ENCODE results near the gene FGF12.

FGF12 gene

GRCh38 chr3:192260116-192261010 lies 467.0 kb downstream of the FGF12 start:
- ChIA-PET CTCF (interaction anchor here (1.2 to 2.3 kb wide), 4 partner anchors 9 to 30 kb away, joined by 3 to 8 read pairs (median 4); no protein-coding TSS in a partner anchor), POLR2A (no interaction called here)
- no peak for DNase-seq (ENCODE audit: extremely low spot score)
- no peak for TF ChIP-seq CTCF (IDR thresholded peaks at IDR 0.05; ENCODE audit: control extremely low read depth, extremely low read depth, low read depth, missing control alignments)

GRCh38 chr3:192259661-192260060 lies 467.7 kb downstream of the FGF12 start:
- POLR2A ChIA-PET, result no interaction called here
- DNase-seq (ENCODE audit: extremely low spot score), result no peak
- TF ChIP-seq CTCF (IDR thresholded peaks at IDR 0.05; ENCODE audit: control extremely low read depth, extremely low read depth, low read depth, missing control alignments), result no peak
- CTCF ChIA-PET, result interaction anchor here (1.2 to 1.8 kb wide), 2 partner anchors 9 to 12 kb away, joined by 3 to 6 read pairs; no protein-coding TSS in a partner anchor

- no peak for DNase-seq (ENCODE audit: extremely low spot score)
- ChIA-PET POLR2A (no interaction called here), CTCF (interaction anchor here (1.2 to 1.8 kb wide), 2 partner anchors 10 to 11 kb away, joined by 3 to 6 read pairs; no protein-coding TSS in a partner anchor)
- no peak for TF ChIP-seq CTCF (IDR thresholded peaks at IDR 0.05; ENCODE audit: control extremely low read depth, extremely low read depth, low read depth, missing control alignments)
Observed at GRCh38 chr3:192258721-192259120, 468.6 kb downstream of the FGF12 start.

GRCh38 chr3:192255839-192256238 lies 471.5 kb downstream of the FGF12 start:
- no peak for DNase-seq (ENCODE audit: extremely low spot score)
- ChIA-PET POLR2A (no interaction called here), CTCF (no interaction called here)
- no peak for TF ChIP-seq CTCF (IDR thresholded peaks at IDR 0.05; ENCODE audit: control extremely low read depth, extremely low read depth, low read depth, missing control alignments)

GRCh38 chr3:192253138-192253887 lies 474.0 kb downstream of the FGF12 start:
- no peak for TF ChIP-seq CTCF (IDR thresholded peaks at IDR 0.05; ENCODE audit: control extremely low read depth, extremely low read depth, low read depth, missing control alignments)
- no peak for DNase-seq (ENCODE audit: extremely low spot score)
- CTCF ChIA-PET, result no interaction called here
- POLR2A ChIA-PET, result no interaction called here

GRCh38 chr3:192249516-192249915 lies 477.8 kb downstream of the FGF12 start:
- no peak for TF ChIP-seq CTCF (IDR thresholded peaks at IDR 0.05; ENCODE audit: control extremely low read depth, extremely low read depth, low read depth, missing control alignments)
- POLR2A ChIA-PET, result no interaction called here
- CTCF ChIA-PET, result no interaction called here
- no peak for DNase-seq (ENCODE audit: extremely low spot score)

All from GM10248 (cell line).